Measurements from ENCODE around the gene NVL.

NVL gene

DNA sequence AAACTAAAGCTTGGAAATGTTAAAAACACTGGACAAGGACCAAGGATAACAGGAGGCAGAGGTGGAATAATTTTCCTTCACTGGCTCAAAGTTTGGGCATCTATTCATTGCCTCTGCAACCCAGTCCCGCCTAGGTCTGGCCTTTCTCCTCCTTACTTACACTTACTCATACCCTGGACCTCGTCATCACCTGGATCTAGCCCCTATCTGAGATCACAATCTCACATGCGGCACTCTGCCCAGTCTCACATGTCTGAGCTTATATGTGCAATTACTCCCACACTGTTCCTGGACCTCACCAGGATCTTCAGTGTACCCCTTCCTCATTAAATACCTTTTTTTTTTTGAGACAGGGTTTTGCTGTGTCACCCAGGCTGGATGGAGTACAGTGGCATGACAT lies 37.6 kb downstream of the NVL start:
- no peak overlapping the region for H3K27ac ChIP-seq (ENCODE audit: low read depth, low read length)
- no peak overlapping the region for H3K4me3 ChIP-seq (ENCODE audit: low read depth in 1 of 5, low read length in 5 of 5)
- no peak overlapping the region for H3K9ac ChIP-seq (ENCODE audit: low read length in 5 of 5)
- H3K27me3 ChIP-seq (ENCODE audit: control insufficient read depth in 5 of 5, insufficient read depth in 4 of 5, low read length in 5 of 5): no peaks in the 10 kb centered on the region
- H3K4me1 ChIP-seq (ENCODE audit: control insufficient read depth in 5 of 5, insufficient read depth in 5 of 5, low read length in 5 of 5): no peaks in the 10 kb centered on the region
- H3K36me3 ChIP-seq (ENCODE audit: control insufficient read depth in 5 of 5, insufficient read depth in 5 of 5, low read length in 5 of 5): peaks cover 45 to 76% (median 52%) of the 10 kb centered on the region in 5 donors
- H3K9me3 ChIP-seq (ENCODE audit: control insufficient read depth in 5 of 5, low read length in 5 of 5): no peaks in the 10 kb centered on the region

DNA sequence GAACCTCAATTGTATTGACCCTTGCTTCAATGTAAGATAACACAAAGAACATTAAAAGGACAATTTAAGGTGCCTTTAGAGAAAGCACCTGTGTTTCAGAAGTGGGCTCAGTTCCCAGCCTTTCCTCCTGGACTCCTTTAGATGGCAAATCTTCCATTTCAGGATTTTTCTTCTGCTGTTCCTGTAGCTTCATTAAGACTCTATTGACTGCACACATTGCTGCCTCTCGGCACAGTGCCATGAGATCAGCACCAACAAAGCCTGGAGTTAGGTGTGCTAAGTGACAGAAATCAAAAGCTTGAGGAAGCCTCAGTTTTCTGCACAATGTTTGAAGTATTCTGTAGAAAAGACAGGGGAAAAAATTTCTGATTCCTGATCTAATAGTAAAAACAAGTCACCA lies 40.6 kb downstream of the NVL start:
- Histone ChIP-seq H3K9ac (ENCODE audit: low read length in 5 of 5) (no peak overlapping the region), H3K4me3 (ENCODE audit: low read depth in 1 of 5, low read length in 5 of 5) (no peak overlapping the region), H3K27ac (ENCODE audit: low read depth, low read length) (no peak overlapping the region), H3K4me1 (ENCODE audit: control insufficient read depth in 5 of 5, insufficient read depth in 5 of 5, low read length in 5 of 5) (no peaks in the 10 kb centered on the region), H3K36me3 (ENCODE audit: control insufficient read depth in 5 of 5, insufficient read depth in 5 of 5, low read length in 5 of 5) (peaks cover 41 to 66% (median 45%) of the 10 kb centered on the region in 5 donors), H3K9me3 (ENCODE audit: control insufficient read depth in 5 of 5, low read length in 5 of 5) (no peaks in the 10 kb centered on the region), H3K27me3 (ENCODE audit: control insufficient read depth in 5 of 5, insufficient read depth in 4 of 5, low read length in 5 of 5) (no peaks in the 10 kb centered on the region)

DNA sequence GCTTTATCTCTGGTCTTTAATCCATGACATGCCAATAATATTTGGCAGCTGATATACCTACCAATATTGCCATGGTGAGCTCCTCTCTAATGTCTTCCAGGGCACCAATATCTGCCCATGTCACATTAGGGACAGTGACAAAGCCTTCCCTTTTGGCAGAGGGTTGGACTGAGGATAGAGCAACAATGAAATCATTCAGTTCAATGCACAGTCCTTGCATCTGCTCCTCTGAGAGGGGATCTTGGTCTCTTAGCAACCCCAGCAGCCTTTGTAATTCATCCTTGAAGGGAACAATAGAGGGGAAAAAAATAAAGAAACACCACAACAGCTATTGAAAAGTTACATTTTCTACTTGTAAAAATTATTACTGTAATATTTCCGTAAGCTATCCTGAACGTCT lies 42.3 kb downstream of the NVL start:
- peaks cover 32 to 57% (median 39%) of the 10 kb centered on the region in 5 donors for H3K36me3 ChIP-seq (ENCODE audit: control insufficient read depth in 5 of 5, insufficient read depth in 5 of 5, low read length in 5 of 5)
- no peaks in the 10 kb centered on the region for H3K9me3 ChIP-seq (ENCODE audit: control insufficient read depth in 5 of 5, low read length in 5 of 5)
- H3K27me3 ChIP-seq (ENCODE audit: control insufficient read depth in 5 of 5, insufficient read depth in 4 of 5, low read length in 5 of 5): no peaks in the 10 kb centered on the region
- no peaks in the 10 kb centered on the region for H3K4me1 ChIP-seq (ENCODE audit: control insufficient read depth in 5 of 5, insufficient read depth in 5 of 5, low read length in 5 of 5)
- H3K27ac ChIP-seq (ENCODE audit: low read depth, low read length): no peak overlapping the region
- H3K4me3 ChIP-seq (ENCODE audit: low read depth in 1 of 5, low read length in 5 of 5): no peak overlapping the region
- H3K9ac ChIP-seq (ENCODE audit: low read length in 5 of 5): no peak overlapping the region

DNA sequence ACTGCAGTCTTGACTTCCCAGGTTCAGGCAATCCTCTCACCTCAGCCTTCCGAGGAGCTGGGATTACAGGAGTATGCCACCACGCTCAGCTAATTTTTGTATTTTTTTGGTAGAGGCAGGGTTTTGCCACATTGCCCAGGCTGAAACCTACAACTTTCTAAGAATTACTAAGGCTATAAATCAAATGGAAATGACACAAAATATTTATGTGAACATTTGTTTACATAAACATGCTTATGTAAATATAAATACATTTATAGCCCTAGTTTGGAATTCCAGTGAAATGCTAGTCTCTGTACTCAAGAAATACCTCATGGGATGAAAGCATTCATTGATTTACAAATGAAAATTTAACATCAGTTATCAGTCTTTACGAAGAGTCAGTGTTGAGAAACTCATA lies 47.8 kb downstream of the NVL start:
- Histone ChIP-seq H3K4me3 (ENCODE audit: low read depth in 1 of 5, low read length in 5 of 5) (no peak overlapping the region), H3K4me1 (ENCODE audit: control insufficient read depth in 5 of 5, insufficient read depth in 5 of 5, low read length in 5 of 5) (peaks cover 0 to 9% (median 0%) of the 10 kb centered on the region in 5 donors), H3K9me3 (ENCODE audit: control insufficient read depth in 5 of 5, low read length in 5 of 5) (no peaks in the 10 kb centered on the region), H3K36me3 (ENCODE audit: control insufficient read depth in 5 of 5, insufficient read depth in 5 of 5, low read length in 5 of 5) (peaks cover 10 to 32% (median 15%) of the 10 kb centered on the region in 5 donors), H3K27me3 (ENCODE audit: control insufficient read depth in 5 of 5, insufficient read depth in 4 of 5, low read length in 5 of 5) (no peaks in the 10 kb centered on the region), H3K9ac (ENCODE audit: low read length in 5 of 5) (no peak overlapping the region), H3K27ac (ENCODE audit: low read depth, low read length) (no peak overlapping the region)

DNA sequence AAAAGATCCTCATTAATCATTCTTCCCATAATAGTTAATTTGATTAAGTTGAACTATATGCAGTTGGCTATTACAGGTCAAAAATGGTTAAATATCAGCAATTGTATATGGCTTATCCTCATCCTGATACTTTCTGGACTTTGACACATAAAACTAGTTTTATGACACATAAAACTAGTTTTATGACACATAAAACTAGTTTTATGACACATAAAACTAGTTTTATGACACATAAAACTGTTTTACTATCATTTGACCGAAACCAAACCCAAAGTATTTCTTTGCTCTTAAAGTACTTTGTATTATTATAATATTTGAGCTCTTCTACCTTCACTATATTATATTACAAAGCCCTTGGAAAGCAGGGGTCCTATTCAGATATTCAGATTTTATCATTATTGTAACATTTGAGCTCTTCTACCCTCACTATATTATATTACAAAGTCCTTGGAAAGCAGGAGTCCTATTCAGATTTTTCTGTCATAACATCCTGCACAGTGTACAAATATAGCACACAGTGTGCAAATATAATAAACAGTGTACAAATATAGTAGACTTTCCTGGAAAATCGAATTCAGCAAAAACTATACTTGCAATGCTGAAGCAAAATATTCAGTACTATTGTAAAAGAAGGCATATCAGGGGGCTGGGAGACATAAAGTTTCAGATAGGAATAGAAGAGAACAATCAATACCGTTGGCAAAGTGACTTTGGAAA lies 53.0 kb downstream of the NVL start:
- Histone ChIP-seq H3K4me1 (ENCODE audit: control insufficient read depth in 5 of 5, insufficient read depth in 5 of 5, low read length in 5 of 5) (peaks cover 0 to 9% (median 0%) of the 10 kb centered on the region in 5 donors), H3K27me3 (ENCODE audit: control insufficient read depth in 5 of 5, insufficient read depth in 4 of 5, low read length in 5 of 5) (no peaks in the 10 kb centered on the region), H3K27ac (ENCODE audit: low read depth, low read length) (no peak overlapping the region), H3K4me3 (ENCODE audit: low read depth in 1 of 5, low read length in 5 of 5) (no peak overlapping the region), H3K9ac (ENCODE audit: low read length in 5 of 5) (no peak overlapping the region), H3K36me3 (ENCODE audit: control insufficient read depth in 5 of 5, insufficient read depth in 5 of 5, low read length in 5 of 5) (peaks cover 6 to 28% (median 16%) of the 10 kb centered on the region in 5 donors), H3K9me3 (ENCODE audit: control insufficient read depth in 5 of 5, low read length in 5 of 5) (no peaks in the 10 kb centered on the region)

DNA sequence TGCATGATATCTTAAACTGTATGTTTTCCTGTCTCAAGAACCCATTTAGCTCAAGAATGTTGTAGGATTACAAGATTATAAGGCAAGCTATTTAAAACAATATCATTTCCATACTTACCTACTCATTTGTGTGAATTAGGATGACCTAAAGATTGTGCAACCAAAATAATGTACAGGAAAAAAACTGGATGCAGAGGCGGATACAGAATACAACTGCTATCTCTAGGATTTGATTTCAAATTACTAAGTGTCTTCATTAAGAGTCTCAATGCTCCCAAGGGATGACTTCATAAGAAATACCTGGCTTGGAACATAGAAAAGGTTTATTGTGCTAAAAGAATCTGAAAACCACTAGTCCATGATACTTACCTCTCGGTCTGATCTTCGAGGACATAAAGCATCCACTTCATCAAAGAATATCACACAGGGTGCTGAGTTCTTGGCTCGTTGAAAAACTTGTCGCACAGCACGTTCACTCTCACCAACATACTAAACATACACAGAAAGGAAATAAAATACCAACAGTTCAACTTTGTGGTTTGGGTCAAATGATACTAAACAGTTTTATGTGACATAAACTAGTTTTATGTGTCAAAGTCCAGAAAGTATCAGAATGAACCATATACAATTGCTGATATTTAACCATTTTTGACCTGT lies 54.9 kb downstream of the NVL start:
- H3K27ac ChIP-seq (ENCODE audit: low read depth, low read length): no peak overlapping the region
- H3K4me3 ChIP-seq (ENCODE audit: low read depth in 1 of 5, low read length in 5 of 5): no peak overlapping the region
- peaks cover 0 to 3% (median 0%) of the 10 kb centered on the region in 5 donors for H3K4me1 ChIP-seq (ENCODE audit: control insufficient read depth in 5 of 5, insufficient read depth in 5 of 5, low read length in 5 of 5)
- H3K27me3 ChIP-seq (ENCODE audit: control insufficient read depth in 5 of 5, insufficient read depth in 4 of 5, low read length in 5 of 5): no peaks in the 10 kb centered on the region
- H3K9ac ChIP-seq (ENCODE audit: low read length in 5 of 5): no peak overlapping the region
- peaks cover 6 to 26% (median 16%) of the 10 kb centered on the region in 5 donors for H3K36me3 ChIP-seq (ENCODE audit: control insufficient read depth in 5 of 5, insufficient read depth in 5 of 5, low read length in 5 of 5)
- no peaks in the 10 kb centered on the region for H3K9me3 ChIP-seq (ENCODE audit: control insufficient read depth in 5 of 5, low read length in 5 of 5)

DNA sequence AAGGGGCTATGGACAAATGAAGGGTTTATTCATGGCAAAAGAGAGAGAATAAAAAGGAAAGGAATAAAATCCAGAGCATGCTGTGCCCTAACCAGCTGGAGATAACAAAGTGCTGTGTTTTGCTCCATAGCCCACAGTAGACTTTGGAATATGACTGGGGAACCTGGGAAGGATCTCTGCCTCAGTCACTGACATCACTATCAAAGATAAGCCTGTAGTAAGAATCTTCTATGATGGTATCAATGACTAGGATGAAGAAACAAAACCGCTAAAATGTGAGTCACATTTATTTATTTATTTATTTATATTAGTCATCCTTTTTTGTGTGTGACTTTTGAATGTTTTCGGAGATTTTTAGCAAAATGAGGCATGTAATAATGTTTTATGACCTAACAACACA lies 56.3 kb downstream of the NVL start:
- Histone ChIP-seq H3K4me1 (ENCODE audit: control insufficient read depth in 5 of 5, insufficient read depth in 5 of 5, low read length in 5 of 5) (no peaks in the 10 kb centered on the region), H3K27me3 (ENCODE audit: control insufficient read depth in 5 of 5, insufficient read depth in 4 of 5, low read length in 5 of 5) (no peaks in the 10 kb centered on the region), H3K9me3 (ENCODE audit: control insufficient read depth in 5 of 5, low read length in 5 of 5) (no peaks in the 10 kb centered on the region), H3K36me3 (ENCODE audit: control insufficient read depth in 5 of 5, insufficient read depth in 5 of 5, low read length in 5 of 5) (peaks cover 6 to 29% (median 14%) of the 10 kb centered on the region in 5 donors), H3K4me3 (ENCODE audit: low read depth in 1 of 5, low read length in 5 of 5) (no peak overlapping the region), H3K9ac (ENCODE audit: low read length in 5 of 5) (no peak overlapping the region), H3K27ac (ENCODE audit: low read depth, low read length) (no peak overlapping the region)

DNA sequence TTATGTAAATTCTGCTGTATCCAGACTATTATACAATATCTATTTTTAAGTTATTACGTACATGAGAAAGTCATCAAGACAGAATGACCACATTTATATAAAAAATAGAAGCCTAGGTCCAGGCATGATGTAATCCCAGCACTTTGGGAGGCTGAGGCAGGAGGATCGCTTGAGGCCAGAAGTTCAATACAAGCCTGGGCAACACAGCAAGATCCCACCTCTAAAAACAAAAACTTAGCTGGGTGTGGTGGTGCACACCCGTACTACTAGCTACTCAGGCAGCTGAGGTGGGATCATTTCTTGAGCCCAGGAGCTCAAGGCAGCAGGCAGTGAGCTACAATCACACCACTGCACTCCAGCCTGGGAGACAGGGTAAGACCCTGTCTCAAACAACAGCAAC lies 58.9 kb downstream of the NVL start:
- peaks cover 12 to 36% (median 19%) of the 10 kb centered on the region in 5 donors for H3K36me3 ChIP-seq (ENCODE audit: control insufficient read depth in 5 of 5, insufficient read depth in 5 of 5, low read length in 5 of 5)
- no peaks in the 10 kb centered on the region for H3K4me1 ChIP-seq (ENCODE audit: control insufficient read depth in 5 of 5, insufficient read depth in 5 of 5, low read length in 5 of 5)

DNA sequence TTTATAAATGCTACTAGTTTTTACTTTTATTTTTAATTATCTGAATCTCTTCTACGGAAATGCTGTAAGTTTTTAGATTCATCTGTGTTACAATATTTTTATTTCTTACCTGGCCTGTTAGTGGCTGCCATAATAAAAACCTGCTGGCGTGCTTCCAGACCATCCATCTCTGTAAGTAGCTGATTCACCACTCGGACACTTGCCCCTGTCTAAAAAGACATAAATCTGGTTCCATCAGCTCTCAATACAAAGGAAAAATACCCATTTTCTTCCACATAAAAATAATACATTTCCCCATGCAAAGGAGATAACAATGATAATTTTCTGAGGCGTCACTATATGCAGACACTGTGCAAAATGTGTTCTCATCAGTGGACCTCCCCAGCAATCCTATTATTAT lies 62.0 kb downstream of the NVL start:
- Histone ChIP-seq H3K4me3 (ENCODE audit: low read depth in 1 of 5, low read length in 5 of 5) (no peak overlapping the region), H3K27ac (ENCODE audit: low read depth, low read length) (no peak overlapping the region), H3K9ac (ENCODE audit: low read length in 5 of 5) (no peak overlapping the region), H3K9me3 (ENCODE audit: control insufficient read depth in 5 of 5, low read length in 5 of 5) (no peaks in the 10 kb centered on the region), H3K36me3 (ENCODE audit: control insufficient read depth in 5 of 5, insufficient read depth in 5 of 5, low read length in 5 of 5) (peaks cover 6 to 19% (median 8%) of the 10 kb centered on the region in 5 donors), H3K4me1 (ENCODE audit: control insufficient read depth in 5 of 5, insufficient read depth in 5 of 5, low read length in 5 of 5) (no peaks in the 10 kb centered on the region), H3K27me3 (ENCODE audit: control insufficient read depth in 5 of 5, insufficient read depth in 4 of 5, low read length in 5 of 5) (no peaks in the 10 kb centered on the region)

More for the DNA sequence above, 58.9 kb downstream of the NVL start:
- H3K27ac ChIP-seq (ENCODE audit: low read depth, low read length): no peak overlapping the region
- no peak overlapping the region for H3K9ac ChIP-seq (ENCODE audit: low read length in 5 of 5)
- no peaks in the 10 kb centered on the region for H3K9me3 ChIP-seq (ENCODE audit: control insufficient read depth in 5 of 5, low read length in 5 of 5)
- no peak overlapping the region for H3K4me3 ChIP-seq (ENCODE audit: low read depth in 1 of 5, low read length in 5 of 5)
- no peaks in the 10 kb centered on the region for H3K27me3 ChIP-seq (ENCODE audit: control insufficient read depth in 5 of 5, insufficient read depth in 4 of 5, low read length in 5 of 5)
